ENCODE data around the gene TECPR1.

Gene TECPR1

GRCh38 chr7:98248156-98248555, 3.9 kb downstream of the TECPR1 start:
- DNase-seq: no peak

GRCh38 chr7:98244871-98245270, 7.2 kb downstream of the TECPR1 start:
- DNase-seq: no peak

GRCh38 chr7:98242934-98243333, 9.1 kb downstream of the TECPR1 start:
- no peak for DNase-seq

GRCh38 chr7:98242342-98242741, 9.7 kb downstream of the TECPR1 start:
- DNase-seq: no peak

GRCh38 chr7:98241674-98242241, 10.3 kb downstream of the TECPR1 start:
- DNase-seq: no peak

GRCh38 chr7:98240961-98241673, 10.9 kb downstream of the TECPR1 start:
- no peak for DNase-seq

- no peak for DNase-seq
Observed at GRCh38 chr7:98238976-98239375, 13.1 kb downstream of the TECPR1 start.

GRCh38 chr7:98238076-98238475, 14.0 kb downstream of the TECPR1 start:
- no peak for DNase-seq

GRCh38 chr7:98236355-98237185, 15.5 kb downstream of the TECPR1 start:
- DNase-seq: no peak

GRCh38 chr7:98235901-98236300, 16.1 kb downstream of the TECPR1 start:
- no peak for DNase-seq

GRCh38 chr7:98234429-98235147, 17.4 kb downstream of the TECPR1 start:
- DNase-seq: no peak

- no peak for DNase-seq
Observed at GRCh38 chr7:98233219-98234070, 18.6 kb downstream of the TECPR1 start.

- DNase-seq: no peak
Observed at GRCh38 chr7:98232799-98233198, 19.2 kb downstream of the TECPR1 start.

GRCh38 chr7:98232263-98232585, 19.8 kb downstream of the TECPR1 start:
- DNase-seq: no peak

- DNase-seq: no peak
Observed at GRCh38 chr7:98231493-98232262, 20.4 kb downstream of the TECPR1 start.

GRCh38 chr7:98230746-98231471, 21.1 kb downstream of the TECPR1 start:
- DNase-seq: no peak

GRCh38 chr7:98229991-98230745, 21.9 kb downstream of the TECPR1 start:
- DNase-seq: no peak

- no peak for DNase-seq
Observed at GRCh38 chr7:98229441-98229840, 22.6 kb downstream of the TECPR1 start.

GRCh38 chr7:98228801-98229200, 23.2 kb downstream of the TECPR1 start:
- DNase-seq: no peak

- no peak for DNase-seq
Observed at GRCh38 chr7:98227939-98228338, 24.1 kb downstream of the TECPR1 start.

All from CD4-positive, alpha-beta T cell treated with Interleukin-4 for 4 hours (primary cell).